DMS114 treated with DMSO at 0.1 percent for 48 hours (cell line): Measurements from ENCODE around the gene PPAN.

Experiments
- DNase-seq: peaks from one replicate; lab custom pipeline; 2025; ENCODE audit not compliant: unreplicated experiment; lab: John Stamatoyannopoulos, UW

PPAN gene

DNA sequence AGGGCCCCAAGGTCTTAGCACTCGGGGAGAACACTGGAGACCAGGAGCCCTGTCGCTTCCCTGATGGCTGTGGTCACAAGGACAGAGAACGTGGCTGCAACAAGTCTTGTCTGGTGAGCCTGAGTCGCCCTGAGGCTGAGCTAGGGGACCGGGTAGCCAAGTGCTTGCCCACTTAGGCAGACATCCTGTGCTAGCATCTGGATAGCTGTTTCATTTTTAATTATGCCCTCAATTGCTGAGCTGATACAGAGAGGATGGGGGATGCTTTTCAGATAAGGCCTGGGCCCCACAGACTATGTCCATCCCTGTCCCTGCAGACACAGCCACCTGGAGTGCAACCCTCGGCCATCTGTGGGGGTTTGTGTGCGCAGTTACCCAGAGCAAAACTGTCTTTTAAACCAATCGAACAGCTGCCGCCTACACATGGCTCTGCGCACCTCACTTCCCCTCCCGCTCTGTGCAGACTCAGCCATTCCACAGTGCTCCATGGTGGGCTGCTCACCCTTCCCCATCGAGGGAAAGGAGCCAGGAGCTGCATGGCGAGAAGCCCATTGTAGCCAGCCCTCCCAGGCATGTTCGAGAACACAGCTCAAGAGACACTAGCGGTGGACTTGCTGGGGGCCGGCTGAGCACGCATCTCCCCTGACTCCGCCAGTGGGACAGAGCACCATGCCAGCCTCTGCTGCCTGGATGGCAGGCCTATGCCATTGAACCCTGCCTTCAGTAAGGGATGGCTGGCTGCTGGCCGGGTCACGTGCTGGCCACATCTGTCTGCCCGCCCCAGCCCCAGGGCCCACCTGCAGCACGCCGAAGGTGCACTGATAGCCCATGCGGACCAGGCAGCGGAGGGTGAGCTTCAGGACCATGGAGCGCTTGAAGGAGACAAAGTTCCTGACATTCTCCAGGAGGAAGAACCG lies 33.0 kb downstream of the PPAN start:
- no peak for DNase-seq

DNA sequence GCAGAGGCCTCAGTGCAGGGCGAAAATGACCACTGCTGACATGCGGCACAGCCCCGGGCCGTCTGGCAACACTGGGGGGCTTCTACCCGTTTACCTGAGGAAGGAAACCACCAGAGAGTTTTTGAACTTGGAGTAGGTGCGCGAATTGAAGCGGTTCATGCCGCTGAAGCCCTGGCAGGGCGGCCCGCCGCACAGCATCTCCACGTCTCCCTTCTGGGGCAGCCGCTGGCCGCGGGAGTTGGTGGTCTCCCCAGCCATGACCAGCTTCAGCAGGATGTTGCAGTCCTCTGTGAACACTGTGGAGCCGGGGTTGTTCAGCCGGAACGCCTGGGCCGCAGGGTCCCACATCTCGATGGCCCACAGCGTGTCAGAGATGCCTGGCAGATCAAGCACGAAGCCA lies 33.8 kb downstream of the PPAN start:
- DNase-seq = no peak

DNA sequence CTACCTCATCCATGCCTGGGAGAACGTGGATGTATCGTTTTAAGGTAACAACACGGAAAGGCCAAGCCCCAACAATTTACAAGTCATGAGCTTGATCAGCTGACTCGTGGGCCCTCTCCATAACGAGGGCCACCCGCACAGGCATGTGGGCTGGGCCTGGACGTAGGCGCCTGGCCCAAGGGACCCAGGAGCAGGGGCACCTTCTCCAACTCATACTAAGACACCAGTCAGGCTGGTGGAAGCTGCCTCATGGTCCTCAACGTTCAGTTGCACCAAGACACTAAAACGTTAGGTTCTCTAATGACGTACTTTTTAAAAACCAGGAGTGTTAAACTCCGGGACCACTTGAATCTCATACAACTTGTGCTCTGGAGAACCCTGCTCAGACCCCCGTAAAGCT lies 35.3 kb downstream of the PPAN start:
- DNase-seq = no peak

DNA sequence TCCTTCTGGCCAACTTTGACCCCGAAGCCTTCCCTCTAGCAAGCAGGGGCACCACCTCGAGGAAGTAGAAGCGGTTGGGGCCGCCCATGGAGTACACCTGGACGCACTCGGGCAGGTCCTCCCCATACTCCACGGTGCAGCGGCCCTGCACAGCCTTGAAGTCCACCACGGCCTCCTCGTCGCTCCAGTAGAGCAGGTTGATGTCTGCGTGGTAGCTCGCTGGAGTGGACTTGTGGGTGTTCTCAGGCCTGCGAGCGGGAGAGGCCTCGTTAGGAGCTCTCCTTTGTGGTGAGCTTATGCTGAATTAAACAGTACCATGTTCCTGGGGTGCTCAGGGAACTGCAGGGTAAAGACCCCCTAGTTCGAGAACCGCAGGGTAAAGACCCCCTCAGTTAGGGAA lies 35.8 kb downstream of the PPAN start:
- DNase-seq = no peak

DNA sequence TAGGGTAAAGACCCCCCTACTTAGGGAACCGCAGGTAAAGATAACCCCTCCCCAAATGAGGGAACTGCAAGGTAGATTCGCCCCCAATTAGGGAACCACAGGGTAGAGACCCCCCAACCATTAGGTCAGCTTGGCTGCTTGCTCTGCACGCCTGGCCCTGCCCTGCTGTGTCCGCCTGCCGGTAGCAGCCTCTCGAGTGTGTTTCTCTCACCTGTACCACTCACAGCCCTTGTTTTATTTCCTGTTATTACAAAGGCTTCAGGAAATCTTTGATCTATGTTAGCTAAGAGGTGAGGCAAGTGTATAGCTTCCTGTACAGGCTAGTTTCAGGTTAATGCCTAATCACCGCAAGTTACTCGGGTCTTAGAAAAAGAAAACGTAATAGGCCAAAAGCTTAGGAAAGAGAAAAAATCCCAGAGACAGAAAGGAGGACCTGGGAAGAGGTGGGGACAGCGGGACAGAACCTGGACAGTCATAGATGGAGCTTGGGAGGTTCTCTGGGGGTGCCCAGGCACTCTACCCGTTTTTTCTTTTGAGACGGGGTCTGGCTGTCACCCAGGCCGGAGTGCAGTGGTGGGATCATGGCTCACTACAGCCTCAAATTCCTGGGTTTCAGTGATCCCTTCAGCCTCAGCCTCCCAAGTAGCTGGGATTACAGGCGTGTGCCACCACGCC lies 36.7 kb downstream of the PPAN start:
- DNase-seq = no peak

DNA sequence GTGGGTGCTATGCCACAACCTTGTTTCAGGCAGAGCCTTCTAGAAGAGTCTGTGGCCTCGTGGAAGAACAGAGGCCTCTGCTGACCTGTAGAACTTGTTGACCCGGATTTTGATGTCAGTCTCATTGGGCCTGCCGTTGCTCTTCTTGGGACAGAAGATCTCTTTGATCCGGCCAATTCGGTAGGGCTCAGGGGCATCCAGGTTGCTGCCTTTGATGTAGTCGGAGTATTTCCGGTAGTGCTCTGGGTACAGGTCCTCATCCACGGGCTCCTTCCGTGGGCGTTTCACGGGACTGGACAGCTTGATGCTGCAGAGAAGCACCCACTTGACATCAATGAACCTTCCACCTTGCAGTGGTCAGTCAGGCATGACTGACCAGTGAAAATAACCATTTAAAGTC lies 37.5 kb downstream of the PPAN start:
- DNase-seq = no peak

DNA sequence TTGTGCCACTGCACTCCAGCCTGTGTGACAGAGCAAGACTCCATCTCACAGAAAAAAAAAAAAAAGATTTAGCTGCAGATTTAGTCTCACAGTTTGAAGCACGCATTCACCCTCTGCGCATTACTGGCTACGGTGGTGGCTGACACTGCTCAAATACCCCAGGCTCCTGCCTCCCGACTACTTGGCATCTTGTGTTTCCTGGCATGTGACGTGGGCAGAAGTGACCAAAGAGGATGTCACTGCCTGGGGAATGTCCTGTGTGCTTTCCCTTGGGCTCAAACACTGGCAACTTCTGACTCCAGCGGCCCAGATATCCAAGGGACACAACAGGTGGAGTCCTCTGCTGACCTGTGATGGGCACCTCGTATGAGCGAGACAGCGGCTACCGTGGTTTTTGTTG lies 38.2 kb downstream of the PPAN start:
- no peak for DNase-seq

DNA sequence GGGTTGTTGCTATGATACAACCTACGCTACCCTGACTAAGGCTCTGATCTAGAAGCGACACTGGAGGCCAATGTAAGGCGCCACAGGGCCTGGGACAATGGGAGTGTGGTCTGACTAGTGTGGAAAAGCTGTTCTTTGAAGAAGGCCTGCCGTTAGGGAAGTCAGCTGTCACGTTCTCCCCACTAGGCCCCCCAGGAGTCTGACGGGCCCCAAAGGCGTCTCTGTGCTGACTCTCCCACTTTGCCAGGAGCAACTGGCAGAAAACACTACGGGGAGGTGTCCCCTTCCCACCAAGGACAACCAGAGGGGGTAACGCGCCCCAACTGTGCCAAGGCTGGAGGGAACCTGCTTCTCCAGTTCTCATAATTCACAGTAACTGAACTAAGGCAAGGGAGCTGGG lies 38.9 kb downstream of the PPAN start:
- DNase-seq = no peak

DNA sequence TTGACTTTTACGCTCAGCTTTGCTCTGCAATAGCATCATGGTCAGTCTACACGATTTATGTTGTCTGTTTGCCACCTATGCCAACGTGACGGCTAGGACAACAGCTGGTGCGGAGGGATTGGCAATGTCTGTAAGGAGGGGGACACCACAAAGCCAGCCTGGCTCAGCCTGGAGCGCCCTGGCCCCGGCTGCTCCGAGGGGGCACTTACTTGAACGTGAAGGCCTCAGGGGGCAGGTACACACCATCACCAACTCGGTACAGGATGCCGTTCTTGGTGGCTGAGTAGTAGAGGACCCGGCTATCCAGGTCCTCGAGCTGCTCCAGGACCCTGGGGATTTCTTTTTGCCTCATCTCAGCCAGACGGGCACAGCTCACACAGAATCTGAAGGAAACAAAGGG lies 40.0 kb downstream of the PPAN start:
- no peak for DNase-seq

DNA sequence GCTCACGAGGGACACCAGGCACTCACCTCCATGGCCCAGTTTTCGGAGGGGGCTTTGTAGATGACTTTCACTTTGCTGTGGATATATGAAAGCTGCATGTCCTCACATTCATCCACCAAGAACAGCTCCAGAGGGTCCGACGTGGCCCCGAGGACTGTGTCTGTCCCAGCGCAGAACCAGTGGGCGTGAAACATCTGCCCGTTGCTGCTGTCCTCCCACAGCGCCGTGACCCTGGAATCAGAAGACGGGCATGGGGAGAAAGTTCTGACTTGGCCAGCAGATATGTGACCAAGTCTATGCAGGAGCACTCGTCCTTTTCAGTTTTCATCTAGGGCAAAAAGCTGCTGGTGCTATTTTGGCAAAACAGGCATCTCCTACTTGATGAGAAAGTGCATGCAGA lies 43.3 kb downstream of the PPAN start:
- DNase-seq = no peak

DNA sequence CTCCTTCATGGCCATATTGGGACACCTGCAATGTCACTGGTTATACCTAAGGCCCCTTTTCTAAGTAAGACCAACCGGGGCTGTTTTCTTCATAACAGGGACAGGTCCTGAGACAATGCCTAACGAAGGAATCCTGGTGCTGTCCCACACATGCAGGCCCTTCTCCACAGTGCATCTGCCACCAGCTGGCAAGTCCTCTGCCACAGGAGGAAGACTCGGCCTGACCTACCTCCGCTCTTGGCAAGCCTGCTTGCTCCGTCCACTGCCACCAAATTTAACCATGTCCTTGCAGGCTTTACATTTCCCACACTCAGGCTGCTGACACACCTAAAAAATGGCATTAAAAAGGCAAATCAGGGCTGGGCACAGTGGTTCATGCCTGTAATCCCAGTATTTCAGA lies 45.4 kb downstream of the PPAN start:
- no peak for DNase-seq

DNA sequence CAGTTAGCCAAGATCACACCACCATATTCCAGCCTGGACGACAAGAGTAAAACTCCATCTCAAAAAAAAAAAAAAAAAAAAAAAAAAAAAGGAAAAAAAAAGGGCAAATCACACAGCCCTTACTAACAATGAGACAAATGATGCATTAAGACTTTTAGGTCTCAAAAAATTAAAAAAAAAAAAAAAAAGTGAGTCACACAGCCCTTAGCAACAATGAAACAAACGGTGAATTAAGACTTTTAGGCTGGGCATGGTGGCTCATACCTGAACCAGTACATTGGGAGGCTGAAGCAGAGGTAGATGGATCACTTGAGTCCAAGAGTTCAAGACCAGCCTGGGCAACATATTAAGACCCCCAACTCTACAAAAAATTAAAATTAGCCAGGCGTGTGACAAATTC lies 45.9 kb downstream of the PPAN start:
- DNase-seq = no peak

DNA sequence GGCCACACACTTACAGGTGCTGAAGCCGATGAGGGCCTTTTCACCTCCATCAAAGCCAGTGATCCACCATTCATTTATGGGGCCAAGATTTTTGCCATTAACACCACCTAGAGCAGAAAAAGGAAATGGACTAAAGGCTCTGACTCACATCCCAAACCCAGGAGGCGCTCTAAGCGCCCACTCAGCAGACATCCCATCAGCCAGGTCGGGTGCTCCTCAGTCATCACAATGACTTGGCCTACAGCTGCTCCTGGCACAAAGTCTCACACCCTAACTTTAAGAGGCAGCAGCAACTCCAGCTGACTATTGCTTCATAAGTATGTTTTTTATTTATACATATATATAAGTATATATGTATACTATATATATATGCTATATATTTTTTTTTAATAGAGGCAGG lies 49.7 kb downstream of the PPAN start:
- no peak for DNase-seq

DNA sequence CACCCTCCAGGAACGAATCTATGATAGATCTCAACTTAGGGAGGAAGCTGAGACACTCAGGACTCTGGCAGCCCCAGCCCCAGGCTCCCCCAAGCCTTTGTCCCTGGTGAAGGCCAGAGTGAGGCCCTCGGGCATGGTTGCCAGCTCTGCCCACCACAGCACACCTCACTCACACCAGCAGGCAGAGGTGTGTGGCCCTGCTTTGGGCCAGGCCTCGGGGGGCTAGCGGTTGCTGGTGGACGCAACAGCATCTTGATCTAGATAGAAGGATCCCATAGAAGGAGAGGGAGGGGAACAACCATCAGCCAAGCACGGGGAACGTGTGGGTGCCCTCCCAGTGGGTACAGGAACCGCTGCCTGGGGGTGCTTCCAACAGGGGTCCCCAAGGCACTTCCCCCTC lies 51.9 kb downstream of the PPAN start:
- DNase-seq = no peak

DNA sequence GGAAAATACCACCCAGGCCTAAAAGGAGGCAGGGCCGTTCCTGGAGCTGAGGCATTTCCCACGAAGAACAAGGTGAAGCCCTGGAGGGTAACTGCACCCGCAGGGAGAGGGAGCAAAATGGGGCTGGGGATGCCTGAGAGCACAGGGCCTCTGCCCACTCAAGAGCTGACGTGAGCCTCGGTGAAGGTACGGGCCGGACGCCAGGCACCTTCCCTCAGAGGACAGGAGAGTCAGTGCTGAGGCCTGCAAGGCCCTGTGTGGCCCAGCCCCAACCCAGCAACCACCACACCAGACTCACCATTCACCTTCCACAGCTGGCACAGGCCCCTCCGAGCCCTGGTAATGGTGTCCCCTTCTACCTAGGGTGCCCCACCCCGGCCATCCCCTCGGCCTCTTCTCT lies 52.3 kb downstream of the PPAN start:
- DNase-seq = no peak

DNA sequence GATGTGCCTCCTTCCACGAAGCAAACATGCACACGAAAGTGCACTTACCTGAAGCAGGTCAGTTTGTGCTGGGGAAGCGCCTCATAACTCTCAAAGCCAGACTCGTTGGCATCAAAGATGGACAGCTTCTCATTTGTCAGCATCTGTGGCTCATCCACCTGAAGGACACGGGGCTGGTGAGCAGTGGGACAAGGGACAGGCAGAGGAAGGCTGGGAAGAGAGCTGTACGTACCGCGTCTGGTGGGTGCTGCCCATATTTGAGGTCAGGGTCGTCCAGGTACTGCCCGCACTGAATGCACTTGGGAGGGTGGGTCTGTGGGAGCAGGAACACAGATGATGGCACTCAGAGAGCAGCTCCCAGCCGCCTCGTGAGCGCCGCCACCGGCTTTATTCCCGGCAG lies 53.4 kb downstream of the PPAN start:
- no peak for DNase-seq
